GM21526 (cell line): ENCODE data around the gene AGMAT.
"Not testable (repeated sequence)": the region's sequence is repeated elsewhere in the genome, so short reads cannot be mapped to it uniquely, and the experiment has no call there.

Experiments
- ATAC-seq: cut with Tn5 transposase; IDR thresholded peaks from one replicate; pipeline ENCODE4 v1.9.1; 2021; ENCODE audit warnings: moderate library complexity; ENCODE audit not compliant: unreplicated experiment, low FRiP score

The AGMAT gene

DNA sequence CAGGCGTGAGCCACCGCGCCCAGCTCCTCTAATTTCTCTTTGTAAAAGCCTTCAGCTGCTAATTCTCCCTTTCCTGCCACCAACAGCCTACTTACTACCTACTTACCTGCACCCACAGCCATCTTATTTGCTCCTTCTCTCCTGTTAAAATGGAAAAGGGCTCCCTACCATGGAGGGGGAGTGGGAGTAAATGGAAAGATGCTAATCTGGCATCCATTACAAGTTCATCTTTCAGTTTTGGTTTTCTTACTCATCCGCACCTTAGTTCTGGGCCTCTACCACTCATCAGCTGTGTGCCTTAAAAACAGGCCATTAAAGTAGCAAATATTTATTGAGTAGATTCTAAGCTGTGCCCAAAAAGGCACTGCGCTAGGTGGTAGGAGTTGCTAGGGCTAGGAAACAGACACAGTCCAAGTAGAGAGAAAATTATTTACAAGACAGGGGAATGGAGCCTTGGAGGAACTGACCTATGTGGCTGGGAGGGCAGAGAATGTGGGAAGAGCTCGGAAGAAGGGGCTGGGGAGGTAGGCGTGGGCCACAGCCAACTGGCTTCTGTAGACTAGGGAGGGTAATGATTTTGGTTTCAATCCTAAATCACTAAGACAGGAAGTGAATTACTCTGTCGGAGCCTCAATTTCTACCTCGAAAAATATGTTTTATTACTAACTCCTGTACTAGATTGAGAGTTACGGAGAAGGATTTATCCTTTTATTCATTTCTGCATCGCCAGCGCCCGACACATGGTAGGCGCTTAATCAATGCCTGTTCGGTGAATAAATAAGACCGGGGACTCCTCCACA lies 31.7 kb upstream of the AGMAT start:
- ATAC-seq: no peak

DNA sequence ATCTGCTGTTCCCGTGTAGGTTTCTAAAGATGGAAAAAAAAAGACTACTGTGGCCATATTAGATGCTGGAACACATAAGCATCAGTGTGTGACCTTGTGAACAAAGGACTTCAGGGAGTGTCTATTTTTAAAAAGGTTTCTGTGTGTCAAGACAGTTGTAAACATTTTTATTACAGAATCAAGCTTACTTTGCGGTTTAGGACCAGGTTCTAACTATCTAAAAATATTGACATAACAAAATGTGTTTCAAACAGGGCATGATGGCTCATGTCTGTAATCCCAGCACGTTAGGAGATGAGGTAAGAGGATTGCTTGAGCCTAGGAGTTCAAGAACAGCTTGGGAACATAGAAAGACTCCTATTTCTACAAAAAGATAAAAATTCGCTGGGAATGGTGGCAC lies 25.3 kb upstream of the AGMAT start:
- no peak for ATAC-seq

DNA sequence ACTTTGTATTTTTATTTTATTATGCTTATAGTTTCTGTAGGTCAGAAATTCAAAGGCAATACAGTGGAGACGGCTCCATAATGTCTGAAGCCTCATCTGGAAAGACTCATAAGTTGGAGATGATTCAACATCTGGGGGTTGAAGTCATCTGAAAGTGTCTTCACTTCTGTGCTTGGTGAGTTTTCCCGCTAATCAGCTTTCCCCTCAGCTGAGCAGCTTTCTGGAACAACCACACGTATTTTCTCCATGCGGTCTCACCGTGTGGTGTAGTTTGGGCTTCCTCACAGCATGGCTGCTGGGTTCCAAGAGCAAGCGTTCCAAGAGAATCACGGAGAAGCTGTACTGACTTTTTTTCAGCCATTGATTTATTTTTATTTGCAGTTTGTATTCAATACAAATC lies 24.8 kb upstream of the AGMAT start:
- ATAC-seq: no peak

DNA sequence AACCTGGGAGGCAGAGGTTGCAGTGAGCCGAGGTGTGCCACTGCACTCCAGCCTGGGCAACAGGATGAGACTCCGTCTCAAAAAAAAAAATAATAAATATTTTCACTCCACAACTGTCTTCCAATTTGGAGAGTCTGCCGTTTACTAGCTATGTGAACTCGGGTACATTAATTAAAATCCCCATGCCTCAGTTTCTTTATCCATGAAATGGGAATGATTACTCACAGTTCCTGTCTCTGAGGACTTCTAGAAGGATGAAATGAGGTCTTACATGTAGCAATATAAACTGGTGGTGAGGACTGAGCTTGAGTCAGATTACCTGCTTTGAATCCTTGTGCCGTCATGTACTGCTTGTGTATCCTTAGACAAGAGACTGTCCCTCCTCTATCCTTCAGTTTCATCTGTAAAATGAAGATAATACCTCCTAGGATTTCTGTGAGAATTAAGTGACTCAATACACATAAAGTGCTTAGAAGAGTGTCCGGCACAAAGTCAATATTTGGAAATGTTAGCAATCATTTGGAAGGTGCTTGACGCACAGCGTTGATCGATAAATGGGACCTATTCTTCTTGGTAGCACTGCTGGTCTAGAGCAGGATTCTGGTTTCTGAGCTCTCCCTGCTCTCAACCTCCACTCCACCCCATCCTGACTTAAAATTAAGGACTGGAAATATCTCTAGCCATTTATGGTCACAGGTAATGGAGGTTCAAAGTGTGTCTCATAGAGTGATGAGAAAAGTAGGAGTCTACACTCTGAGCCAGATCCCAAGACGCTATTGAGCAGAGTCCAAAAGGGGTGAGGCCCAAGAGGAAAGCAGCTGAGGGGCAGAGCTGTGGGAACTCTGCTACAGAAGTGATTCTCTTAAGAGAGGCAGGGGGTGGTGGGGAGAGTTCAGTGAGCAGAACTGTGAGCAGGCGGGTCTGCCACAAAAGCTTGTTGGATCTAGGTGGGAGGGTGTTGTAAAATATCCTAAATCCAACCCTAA lies 20.8 kb upstream of the AGMAT start:
- no peak for ATAC-seq

DNA sequence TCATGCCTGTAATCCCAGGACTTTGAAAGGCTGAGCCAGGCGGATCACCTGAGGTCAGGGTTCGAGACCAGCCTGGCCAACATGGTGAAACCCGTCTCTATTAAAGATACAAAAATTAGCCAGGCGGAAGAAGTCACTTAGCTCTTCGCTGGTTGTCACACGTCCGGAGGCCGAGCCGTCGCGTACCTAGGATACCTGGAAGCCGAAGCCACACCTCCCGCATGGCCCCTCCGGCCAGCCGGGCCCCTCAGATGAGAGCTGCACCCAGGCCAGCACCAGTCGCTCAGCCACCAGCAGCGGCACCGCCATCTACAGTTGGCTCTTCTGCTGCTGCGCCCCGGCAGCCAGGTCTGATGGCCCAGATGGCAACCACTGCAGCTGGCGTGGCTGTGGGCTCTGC lies 19.5 kb upstream of the AGMAT start:
- ATAC-seq: not testable (repeated sequence)

DNA sequence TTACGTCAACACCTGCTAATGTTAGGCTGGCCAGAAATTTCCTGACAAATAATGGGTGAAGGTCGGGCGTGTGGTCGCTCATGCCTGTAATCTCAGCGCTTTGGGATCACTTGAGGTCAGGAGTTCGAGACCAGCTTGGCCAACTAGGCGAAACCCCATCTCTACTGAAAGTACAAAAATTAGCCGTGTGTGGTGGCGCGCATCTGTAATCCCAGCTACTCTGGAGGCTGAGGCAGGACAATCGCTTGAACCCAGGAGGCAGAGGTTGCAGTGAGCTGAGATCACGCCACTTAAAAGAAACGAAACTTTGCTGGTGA lies 19.1 kb upstream of the AGMAT start:
- not testable (repeated sequence) for ATAC-seq

DNA sequence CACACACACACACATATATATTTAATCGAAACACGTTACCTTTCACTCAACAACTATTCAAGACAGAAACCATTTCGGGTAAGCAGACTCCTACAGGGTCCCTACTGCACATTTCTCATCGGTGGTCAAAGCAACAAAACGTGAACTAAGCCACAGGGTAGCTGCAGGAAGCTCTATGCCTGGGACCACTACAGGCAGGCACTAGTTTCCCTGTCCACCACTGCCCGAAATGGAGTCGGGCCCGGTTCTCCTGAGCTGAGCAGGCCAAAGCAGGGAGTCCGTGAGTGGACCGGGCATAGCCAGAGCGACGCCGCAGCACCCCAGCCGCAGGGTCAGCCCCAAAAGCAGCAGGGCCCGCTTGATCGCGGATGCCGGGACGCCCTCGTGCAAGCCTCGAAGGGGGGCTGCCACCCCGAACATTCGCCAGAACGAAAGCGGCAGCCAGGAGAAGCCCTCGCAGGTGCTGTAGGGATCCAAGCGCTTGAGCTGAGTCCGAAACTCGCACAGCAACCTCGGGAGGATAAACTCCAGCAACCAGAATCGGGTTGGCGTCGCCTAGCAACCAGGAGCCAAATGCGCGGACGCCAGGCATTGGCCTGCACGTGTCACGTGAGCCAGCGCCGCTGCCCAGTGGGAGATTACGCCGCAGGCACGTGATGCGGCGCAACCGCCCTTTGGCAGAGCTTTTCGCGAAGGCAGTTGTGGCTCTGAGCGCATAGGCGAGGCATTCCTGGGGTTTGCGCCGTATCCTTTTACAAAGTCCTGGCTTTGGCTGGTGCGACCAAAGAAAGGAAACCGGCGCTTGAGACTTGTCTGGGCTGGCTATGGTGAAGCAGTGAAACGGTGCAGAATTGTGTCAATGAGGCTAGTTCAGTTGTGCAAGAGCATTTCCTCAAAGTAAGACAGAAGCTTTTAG lies 18.5 kb upstream of the AGMAT start:
- peak; percentile 84 for ATAC-seq

DNA sequence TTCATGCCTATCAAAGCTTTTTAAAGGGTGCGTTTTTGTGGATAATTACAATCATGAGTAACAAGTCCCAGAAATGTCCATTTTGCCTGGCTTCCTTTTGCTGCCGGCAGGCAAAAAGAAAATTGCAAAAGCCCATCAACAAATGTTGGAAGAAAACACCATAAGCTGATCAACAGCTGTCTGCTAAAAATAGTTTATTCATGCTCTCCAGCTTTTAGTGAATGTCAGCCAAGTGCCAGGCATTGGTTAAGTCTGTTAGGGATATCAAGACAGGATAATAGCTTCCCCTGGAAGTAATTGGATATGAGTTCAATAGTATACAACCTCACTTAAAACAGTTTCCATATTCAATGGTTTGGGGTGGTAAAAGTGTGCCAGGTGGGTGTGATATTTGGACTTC lies 13.6 kb upstream of the AGMAT start:
- no peak for ATAC-seq

DNA sequence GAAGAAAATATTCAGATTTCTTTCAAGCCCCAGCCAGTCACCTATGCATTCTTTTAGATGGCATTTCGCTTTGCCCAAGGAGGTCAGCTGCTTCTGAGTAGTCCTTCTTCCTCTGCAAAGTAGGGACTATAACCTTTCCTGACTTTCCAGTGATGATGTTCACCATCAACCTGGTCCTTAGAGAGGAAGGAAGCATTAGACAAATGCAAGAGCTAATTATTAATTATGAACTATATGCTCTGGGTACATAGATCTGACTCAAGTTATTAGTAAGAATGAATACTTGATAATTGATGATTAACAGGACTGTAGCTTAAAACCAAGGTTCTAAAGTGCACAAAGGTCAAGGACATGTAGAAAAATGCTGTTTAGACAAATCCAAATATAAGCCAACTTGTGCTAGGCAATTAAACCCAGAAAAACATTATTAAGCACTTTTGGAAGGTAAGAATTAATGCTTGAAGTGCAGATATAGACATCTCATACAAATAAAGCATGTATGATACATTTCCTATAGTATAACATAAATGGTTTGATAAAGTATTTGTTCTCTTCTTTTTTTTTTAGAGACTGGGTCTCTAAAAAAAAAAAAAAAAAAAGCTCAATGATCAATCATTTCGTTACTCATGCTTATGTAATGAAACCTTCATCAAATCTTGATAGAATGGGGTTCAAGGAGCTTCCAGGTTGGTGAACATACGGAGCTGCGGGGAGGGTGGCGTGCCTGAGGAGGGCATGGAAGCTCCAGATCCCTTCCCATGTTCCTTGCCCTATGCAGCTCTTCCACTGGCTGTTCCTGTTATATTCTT lies 11.2 kb upstream of the AGMAT start:
- no peak for ATAC-seq

DNA sequence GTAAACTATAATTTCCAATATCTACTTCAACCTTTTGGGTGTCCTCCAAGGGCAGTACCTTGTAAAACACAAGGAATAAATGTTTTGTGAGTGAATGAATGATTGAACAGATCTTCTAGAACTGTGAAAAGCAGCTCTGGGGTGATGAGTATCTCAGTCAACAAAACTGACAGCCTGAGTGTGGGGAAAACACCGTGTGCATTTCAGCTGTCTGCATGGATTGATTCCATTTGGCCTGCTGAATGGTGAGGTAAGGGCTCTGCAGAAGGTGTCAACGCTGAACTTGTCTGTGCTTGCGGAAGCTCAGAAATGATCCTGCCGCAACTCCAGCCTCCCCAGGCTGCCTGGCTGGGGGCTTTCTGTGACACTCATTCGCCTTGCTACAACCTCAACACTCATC lies 7.4 kb upstream of the AGMAT start:
- no peak for ATAC-seq

DNA sequence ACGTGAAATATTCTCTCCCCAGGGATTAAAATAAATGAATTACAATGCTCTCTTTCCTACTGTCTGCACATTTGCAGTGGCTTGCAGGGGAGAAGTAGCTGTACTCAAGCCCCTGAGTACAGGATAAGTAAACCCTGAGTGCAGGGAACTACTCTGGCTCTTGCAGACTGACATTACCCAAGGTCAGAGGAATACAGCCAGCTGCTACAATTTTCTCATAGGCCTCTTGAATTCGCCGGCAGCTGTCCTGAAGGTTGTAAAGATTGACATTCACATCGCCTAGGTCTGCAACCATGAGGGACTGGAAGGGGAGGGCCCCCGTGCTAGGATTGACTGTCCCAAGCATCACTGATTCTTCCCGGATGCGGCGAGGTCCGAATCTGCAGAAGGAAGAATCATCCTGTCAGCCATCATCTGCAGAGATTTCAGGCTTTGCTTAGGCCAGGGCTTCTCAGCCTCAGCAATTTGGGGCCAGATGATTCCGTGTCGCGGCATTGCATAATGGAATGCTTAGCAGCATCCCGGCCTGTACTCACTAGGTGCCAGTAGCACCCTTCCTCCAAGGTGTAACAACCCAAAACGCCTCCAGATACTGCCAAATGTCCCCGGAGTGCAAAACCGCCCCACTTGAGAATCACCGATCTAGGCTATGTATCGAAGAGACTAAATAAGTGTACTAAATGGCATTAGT lies 1.7 kb downstream of the AGMAT start:
- ATAC-seq: no peak

DNA sequence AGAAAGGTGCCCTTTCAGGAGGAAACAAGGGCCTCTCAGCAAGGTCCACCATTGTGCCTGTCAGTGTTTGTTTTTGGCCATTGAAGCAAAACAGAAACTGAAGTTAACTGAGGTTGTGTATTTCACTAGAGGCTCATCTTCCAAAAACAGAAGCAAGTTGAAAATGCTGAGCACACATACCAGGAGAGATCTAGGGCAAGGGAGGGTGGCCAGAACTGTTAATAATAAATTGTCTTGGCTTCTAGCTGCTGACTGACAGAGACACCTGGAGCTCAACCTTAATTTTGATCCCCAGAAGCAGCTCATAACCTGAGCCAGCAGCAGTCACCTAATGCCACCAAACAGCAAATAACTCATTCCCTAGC lies 5.2 kb downstream of the AGMAT start:
- no peak for ATAC-seq

DNA sequence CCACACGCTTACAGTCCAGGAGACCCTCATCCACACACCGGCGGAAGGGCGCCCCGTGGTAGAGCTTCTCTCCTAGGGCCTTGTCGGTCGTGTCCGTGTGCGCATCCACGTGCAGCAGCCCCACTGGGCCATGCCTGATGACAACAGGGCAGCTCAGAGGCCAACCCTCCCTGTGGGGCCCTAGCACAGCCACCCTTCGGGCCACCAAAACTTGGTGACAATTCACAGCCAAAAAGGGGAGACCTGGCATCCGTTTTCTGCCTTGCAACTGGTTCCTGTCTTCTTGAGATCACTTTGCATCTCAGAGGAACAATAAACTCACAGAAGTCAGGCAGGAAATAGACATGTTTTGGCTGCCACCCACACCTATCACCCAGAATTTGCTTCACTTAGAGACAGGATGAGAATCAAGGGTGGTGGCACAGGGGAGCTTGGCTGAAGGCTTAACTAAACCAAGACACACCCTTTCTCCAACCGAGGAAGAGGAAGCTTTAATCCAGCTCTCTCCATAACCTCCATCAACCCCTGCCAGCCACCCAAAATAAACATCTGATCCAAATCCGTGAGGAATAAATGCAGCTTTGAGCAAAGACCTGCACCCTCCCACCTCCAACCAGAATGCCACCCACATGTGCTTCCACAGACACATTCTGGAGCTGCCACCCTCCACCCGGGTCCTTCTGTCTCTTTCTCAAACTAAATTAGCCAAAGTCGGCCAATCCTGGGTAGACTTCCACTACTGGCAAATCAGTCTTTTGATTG lies 5.7 kb downstream of the AGMAT start:
- ATAC-seq: no peak

DNA sequence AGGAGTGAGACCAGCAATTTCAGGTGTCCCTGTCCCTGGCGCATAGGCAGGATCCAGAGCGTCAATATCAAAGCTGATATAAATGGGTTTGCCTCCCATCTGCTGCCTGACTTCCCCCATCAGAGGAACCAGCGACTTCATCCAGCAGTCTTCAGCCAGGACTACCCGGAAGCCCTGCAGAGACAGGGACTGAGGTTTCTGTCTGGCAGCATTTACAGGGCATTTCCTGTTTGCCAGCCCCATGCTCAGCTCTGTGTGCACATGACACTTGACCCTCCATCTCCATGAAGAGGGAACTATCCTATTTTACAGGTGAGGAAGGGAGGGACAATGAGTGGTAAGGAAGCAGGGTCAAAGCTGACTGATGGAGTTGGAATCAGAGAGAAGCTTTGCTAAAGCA lies 7.2 kb downstream of the AGMAT start:
- ATAC-seq: no peak

DNA sequence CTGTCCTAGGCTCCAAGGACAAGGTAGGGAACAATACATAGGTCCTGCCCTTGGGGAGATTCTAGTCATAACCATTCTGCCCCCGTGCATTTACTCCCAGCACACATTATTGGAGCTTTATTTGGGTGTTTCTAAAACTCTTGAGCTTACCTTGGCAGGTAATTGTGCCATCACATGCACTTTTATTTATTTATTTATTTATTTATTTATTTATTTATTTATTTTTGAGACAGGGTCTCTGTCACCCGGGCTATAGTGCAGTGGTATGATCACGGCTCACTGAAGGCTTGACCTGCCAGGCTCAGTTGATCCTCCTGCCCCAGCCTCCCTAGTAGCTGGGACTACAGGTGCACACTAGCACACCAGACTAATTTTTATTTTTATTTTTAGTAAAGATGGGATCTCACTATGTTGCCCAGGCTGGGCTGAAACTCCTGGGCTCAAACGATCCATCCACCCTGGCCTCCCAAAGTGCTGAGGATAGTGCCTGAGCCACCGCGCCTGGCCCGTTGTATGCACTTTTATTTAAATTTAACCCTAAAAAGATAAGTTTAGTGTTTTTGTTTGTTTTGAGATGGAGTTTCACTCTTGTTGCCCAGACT lies 9.2 kb downstream of the AGMAT start:
- ATAC-seq: no peak

DNA sequence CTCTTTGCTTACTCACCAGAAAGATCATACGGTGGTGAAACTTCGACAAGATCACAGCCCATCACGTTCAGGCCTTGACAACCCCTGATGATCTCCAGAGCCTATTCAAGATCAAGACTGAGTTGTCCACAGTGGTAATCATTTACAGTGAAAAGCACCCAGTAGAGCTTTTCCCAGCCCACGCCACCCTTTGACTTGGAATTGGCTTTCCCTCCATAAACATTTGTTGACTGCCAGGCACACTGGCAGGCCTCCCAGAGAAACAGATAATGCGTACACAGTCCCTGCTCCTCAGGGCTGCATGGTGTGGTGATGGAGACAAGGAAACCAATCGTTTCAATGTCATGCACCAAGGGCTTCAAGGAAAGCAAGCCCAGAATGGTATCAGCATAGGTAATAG lies 10.1 kb downstream of the AGMAT start:
- no peak for ATAC-seq

DNA sequence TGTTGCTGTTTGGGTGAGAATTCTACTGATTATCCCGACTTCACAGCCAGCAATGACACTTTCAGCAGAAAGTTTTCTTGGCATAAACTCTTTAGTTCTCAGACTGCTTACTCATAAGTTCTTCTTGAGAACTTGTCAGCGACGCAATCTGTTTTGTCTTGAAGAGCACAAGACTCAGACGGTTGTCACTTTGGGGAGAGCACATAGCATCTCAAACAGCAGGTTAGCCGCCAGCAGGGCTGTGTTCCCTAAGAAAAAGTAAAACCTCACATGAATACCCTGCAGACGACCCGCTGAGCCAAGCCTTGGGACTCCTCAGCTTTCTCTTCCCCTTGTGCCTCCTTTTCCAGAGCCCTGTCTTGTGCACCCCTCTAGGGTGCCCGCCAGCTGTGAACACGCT lies 11.4 kb downstream of the AGMAT start:
- no peak for ATAC-seq

DNA sequence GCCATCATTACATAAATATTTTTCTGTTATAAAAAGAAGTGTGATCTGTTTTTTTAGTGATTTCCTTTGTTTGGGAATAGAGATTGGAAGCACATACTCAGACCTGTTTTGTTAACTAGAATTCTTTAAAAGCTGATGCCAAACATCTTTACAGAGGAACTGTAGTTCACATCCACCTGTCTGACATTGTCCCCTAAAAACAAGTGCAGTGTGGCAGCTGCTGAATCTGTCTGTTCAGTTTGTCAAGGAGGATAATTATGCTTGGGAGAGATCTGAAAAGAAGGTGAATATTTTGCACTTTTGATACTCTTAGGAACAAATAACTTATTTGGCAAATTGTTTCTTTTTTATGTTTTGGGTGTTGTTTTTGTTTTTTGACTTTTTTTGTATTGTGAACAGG lies 13.6 kb downstream of the AGMAT start:
- no peak for ATAC-seq
